Right atrium auricular region (tissue), 2 donors: ENCODE measurements around the gene TRIM63. TPM values are rescaled to one million over a fixed set of nuclear protein-coding genes. Genes with fewer than 3 reads are reported as not detected.

Experiments used
- DNase-seq: peaks from one replicate; pipeline ENCODE4 v3.0.0-alpha.2; 2019; ENCODE audit warnings: low spot score
- H3K27ac ChIP-seq, 2 donors: fragments of 200-600 bp; sonication (generic); 1 replicate in 1 of 2; 2 replicates in 1 of 2; pipeline ENCODE4 v1.5.1; 2016 to 2019
- H3K27me3 ChIP-seq, 2 donors: fragments of 200-600 bp; sonication (generic); one replicate each; pipeline versions ENCODE4 v1.5.1 to v1.6.0; 2017 to 2019
- H3K36me3 ChIP-seq: fragments of 200-600 bp; sonication (generic); one replicate; pipeline ENCODE4 v1.5.1; 2016
- H3K4me1 ChIP-seq, 2 donors: fragments of 200-600 bp; sonication (generic); one replicate each; pipeline versions ENCODE4 v1.5.1 to v1.6.0; 2017 to 2019
- H3K4me3 ChIP-seq, 2 donors: fragments of 200-600 bp; sonication (generic); 1 replicate in 1 of 2; 2 replicates in 1 of 2; pipeline ENCODE4 v1.5.1; 2017 to 2019; ENCODE audit warnings: mild to moderate bottlenecking in 1 of 2, moderate library complexity in 1 of 2
- H3K9me3 ChIP-seq, 2 donors: fragments of 200-600 bp; sonication (generic); one replicate each; pipeline ENCODE4 v1.5.1; 2019
- CTCF ChIP-seq, 2 donors: fragments of 200-600 bp; sonication (generic); IDR thresholded peaks; one replicate each; pipeline ENCODE4 v1.5.1; 2019; ENCODE audit warnings: antibody characterized with exemption in 2 of 2
- total RNA-seq, 2 donors: library from RNA; depleted of rRNA; stranded (reverse); fragments of >200 nt; gene quantifications; one replicate each; pipeline ENCODE4 v1.1.0, GENCODE V29; 2016

TRIM63 gene
- total RNA-seq, 2 donors from 2014 or later, result 118 to 151 TPM

DNA sequence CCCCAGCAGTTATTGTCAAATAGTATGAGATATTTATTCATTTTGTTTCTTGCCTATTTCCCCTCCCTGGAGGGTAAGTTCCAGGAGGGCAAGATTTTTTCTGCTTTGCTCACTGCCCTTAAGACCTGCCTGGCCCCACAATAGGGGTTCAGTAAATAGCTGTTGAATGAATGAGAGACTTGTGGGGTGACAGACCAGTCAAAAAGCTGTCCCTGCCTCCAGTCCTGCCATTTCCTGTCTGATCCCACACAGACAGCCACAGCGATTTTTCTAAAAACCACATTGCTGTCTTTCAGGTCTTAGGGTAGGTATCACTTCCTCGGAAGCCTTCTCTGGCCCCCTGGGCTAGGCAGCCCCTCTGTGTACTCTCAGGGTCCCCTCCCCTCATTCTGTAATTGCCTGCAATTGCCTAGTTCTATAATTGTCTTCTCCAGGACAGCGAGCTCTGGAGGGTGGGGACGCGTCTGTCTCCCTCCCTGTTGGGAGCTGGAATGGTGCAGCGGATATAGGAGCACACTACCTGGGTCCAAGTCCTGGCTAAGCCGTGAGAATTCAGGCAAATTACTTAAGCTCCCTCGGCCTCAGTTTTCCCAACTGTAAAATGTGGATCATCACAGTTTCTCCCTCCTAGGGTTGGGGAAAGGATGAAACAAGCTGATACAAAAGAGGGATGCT is 47.7 kb downstream of the TRIM63 start:
- no peak for DNase-seq
- Histone ChIP-seq H3K27me3 (no peaks in the 10 kb centered on the region), H3K27ac (peak overlapping the region; percentile 82 to 84), H3K4me3 (no peak overlapping the region), H3K9me3 (no peaks in the 10 kb centered on the region), H3K4me1 (peaks cover 0 to 62% of the 10 kb centered on the region in 2 donors), H3K36me3 (no peaks in the 10 kb centered on the region)
- TF ChIP-seq CTCF (IDR thresholded peaks at IDR 0.05), result no peak

- no peak overlapping the region for H3K4me3 ChIP-seq
- no peaks in the 10 kb centered on the region for H3K36me3 ChIP-seq
- DNase-seq, result no peak
- no peaks in the 10 kb centered on the region for H3K9me3 ChIP-seq
- no peaks in the 10 kb centered on the region for H3K27me3 ChIP-seq
- peaks cover 0 to 49% of the 10 kb centered on the region in 2 donors for H3K4me1 ChIP-seq
- no peak for TF ChIP-seq CTCF (IDR thresholded peaks at IDR 0.05)
- H3K27ac ChIP-seq, result peak overlapping the region; percentile 70 to 84
Measured at GRCh38 chr1:26017606-26018005, 49.8 kb downstream of the TRIM63 start.

DNA sequence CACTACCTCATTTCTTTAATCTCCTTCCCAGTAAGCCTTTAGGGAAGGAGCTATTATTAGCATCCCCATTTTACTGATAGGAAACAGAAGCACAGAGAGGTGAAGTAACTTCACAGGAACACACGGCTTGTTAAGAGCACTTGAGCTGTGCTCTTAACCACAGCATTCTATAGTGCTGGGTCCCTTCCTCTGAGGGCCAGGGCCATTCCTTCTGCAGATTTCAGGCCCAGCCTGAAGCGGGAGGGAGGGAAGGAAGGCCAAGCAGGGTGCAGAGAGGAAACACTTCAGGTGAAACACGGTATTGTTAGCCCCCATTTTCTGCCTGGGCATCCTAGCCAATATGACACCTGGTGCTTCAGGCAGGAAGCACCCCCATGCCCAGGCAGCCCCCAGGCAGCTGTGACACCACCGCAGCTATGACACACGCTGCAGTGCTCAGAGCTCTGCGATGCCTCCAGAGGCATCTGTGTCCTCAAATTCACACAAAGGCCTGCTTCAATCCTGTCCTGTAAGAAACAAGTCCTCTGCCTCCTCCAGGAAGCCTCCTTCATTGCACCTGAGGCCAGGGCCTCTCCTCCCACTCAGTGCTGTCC is 50.4 kb downstream of the TRIM63 start:
- DNase-seq, result no peak
- Histone ChIP-seq H3K27me3 (no peaks in the 10 kb centered on the region), H3K4me3 (no peak overlapping the region), H3K9me3 (no peaks in the 10 kb centered on the region), H3K36me3 (no peaks in the 10 kb centered on the region), H3K27ac (peak overlapping the region; percentile 70 to 84), H3K4me1 (peaks cover 0 to 44% of the 10 kb centered on the region in 2 donors)
- TF ChIP-seq CTCF (IDR thresholded peaks at IDR 0.05), result no peak

DNA sequence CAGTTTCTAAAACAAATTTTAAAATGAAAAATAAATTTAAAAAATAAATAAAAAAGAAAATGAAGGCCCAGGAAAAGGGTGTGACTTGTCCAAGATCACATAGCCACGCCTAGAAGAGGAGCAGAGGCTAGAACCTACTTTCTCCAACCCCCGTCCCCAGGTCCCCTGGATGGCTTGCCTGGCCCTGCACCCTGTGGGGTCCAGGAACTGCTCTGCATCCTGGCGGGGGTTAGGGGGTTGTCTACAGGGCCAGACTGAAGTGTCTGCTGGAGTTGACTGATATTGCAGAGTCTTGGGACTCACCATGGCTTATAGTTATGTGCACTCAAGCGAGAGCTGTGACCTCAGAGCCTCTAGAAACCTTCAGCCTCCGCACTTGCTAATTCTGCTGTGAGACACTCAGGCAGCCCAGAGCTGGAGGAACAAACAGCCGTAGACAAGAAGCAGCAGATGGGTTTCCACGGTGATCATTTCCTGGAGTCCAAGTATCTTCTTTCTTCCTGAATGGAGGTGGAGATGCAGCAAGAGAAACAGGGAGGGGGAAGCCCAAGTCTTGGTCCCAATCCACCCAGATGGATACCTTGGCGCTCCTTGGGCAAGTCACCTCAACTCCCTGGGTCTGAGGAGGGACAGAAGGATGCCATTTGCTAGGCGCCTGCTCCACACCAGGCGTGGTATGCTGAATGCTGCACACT is 51.0 kb downstream of the TRIM63 start:
- TF ChIP-seq CTCF (IDR thresholded peaks at IDR 0.05), result no peak
- Histone ChIP-seq H3K4me1 (peaks cover 0 to 37% of the 10 kb centered on the region in 2 donors), H3K27me3 (no peaks in the 10 kb centered on the region), H3K4me3 (no peak overlapping the region), H3K27ac (peak overlapping the region in 1 of 2 donors; percentile 9), H3K36me3 (no peaks in the 10 kb centered on the region), H3K9me3 (no peaks in the 10 kb centered on the region)
- DNase-seq, result no peak

- no peaks in the 10 kb centered on the region for H3K36me3 ChIP-seq
- DNase-seq, result no peak
- no peak overlapping the region for H3K4me3 ChIP-seq
- no peak overlapping the region for H3K27ac ChIP-seq
- no peak for TF ChIP-seq CTCF (IDR thresholded peaks at IDR 0.05)
- no peaks in the 10 kb centered on the region for H3K9me3 ChIP-seq
- no peaks in the 10 kb centered on the region for H3K27me3 ChIP-seq
- H3K4me1 ChIP-seq, result peaks cover 0 to 27% of the 10 kb centered on the region in 2 donors
Measured at GRCh38 chr1:26015358-26015757, 52.1 kb downstream of the TRIM63 start.
